ENCODE measurements around the gene LHX2.

The LHX2 gene

GRCh38 chr9:124035001-124035650, 23.6 kb downstream of the LHX2 start:
- no peak for DNase-seq

- DNase-seq = no peak
These were observed 25.0 kb downstream of the LHX2 start for GRCh38 chr9:124036578-124036977.

GRCh38 chr9:124037790-124038189, 26.2 kb downstream of the LHX2 start:
- no peak for DNase-seq

- DNase-seq = no peak
These were observed 26.7 kb downstream of the LHX2 start for GRCh38 chr9:124038239-124038638.

GRCh38 chr9:124038790-124039633, 27.4 kb downstream of the LHX2 start:
- DNase-seq = no peak

- no peak for DNase-seq
These were observed 28.8 kb downstream of the LHX2 start for GRCh38 chr9:124040186-124040931.

GRCh38 chr9:124040935-124041816, 29.6 kb downstream of the LHX2 start:
- no peak for DNase-seq

- no peak for DNase-seq
These were observed 30.2 kb downstream of the LHX2 start for GRCh38 chr9:124041817-124042116.

GRCh38 chr9:124042201-124042721, 30.7 kb downstream of the LHX2 start:
- DNase-seq = no peak

GRCh38 chr9:124044448-124044847, 32.9 kb downstream of the LHX2 start:
- DNase-seq = no peak

- DNase-seq = no peak
These were observed 33.7 kb downstream of the LHX2 start for GRCh38 chr9:124045076-124045829.

GRCh38 chr9:124045830-124046177, 34.2 kb downstream of the LHX2 start:
- DNase-seq = no peak

GRCh38 chr9:124046189-124046588, 34.6 kb downstream of the LHX2 start:
- DNase-seq = no peak

GRCh38 chr9:124047251-124047672, 35.7 kb downstream of the LHX2 start:
- no peak for DNase-seq

- no peak for DNase-seq
These were observed 39.4 kb downstream of the LHX2 start for GRCh38 chr9:124050955-124051354.

GRCh38 chr9:124052401-124052800, 40.8 kb downstream of the LHX2 start:
- no peak for DNase-seq

GRCh38 chr9:124054582-124055227, 43.1 kb downstream of the LHX2 start:
- DNase-seq = no peak

- DNase-seq = no peak
These were observed 49.5 kb downstream of the LHX2 start for GRCh38 chr9:124060844-124061605.

- DNase-seq = no peak
These were observed 50.6 kb downstream of the LHX2 start for GRCh38 chr9:124062172-124062571.

- no peak for DNase-seq
These were observed 55.4 kb downstream of the LHX2 start for GRCh38 chr9:124066783-124067577.
